SU-DHL-6 (cell line): ENCODE measurements around the gene PRKN.

Experiments
- H2AFZ ChIP-seq: fragments of 200-600 bp; sonication (generic); 2 replicates; pipeline ENCODE4 v1.6.1; 2014; ENCODE audit warnings: low read depth, mild to moderate bottlenecking, moderate library complexity, mixed read lengths, antibody characterized with exemption, low read length; ENCODE audit not compliant: severe bottlenecking
- H3F3A ChIP-seq: fragments of 200-600 bp; shearing (Covaris generic); 2 replicates; pipeline ENCODE4 v1.6.0; 2016; ENCODE audit warnings: antibody characterized with exemption, mild to moderate bottlenecking; ENCODE audit not compliant: insufficient read depth
- H3K27ac ChIP-seq: fragments of 200-600 bp; sonication (generic); 2 replicates; pipeline ENCODE4 v1.5.1; 2016; ENCODE audit warnings: low read depth, mild to moderate bottlenecking, low read length, moderate library complexity, mixed read lengths
- H3K27me3 ChIP-seq: fragments of 200-600 bp; sonication (generic), shearing (Covaris generic); 2 replicates; pipeline ENCODE4 v1.6.0; 2014; ENCODE audit warnings: mild to moderate bottlenecking, low read length
- H3K36me3 ChIP-seq: fragments of 200-600 bp; sonication (generic); 2 replicates; pipeline ENCODE4 v1.6.1; 2014; ENCODE audit warnings: mild to moderate bottlenecking, low read length, mixed read lengths
- H3K4me2 ChIP-seq: fragments of 300-600, 200-600 bp; shearing (Covaris generic), sonication (generic); 2 replicates; pipeline ENCODE4 v1.6.0; 2014; ENCODE audit warnings: low read length, low read depth, mild to moderate bottlenecking; ENCODE audit not compliant: poor library complexity, severe bottlenecking
- H3K4me3 ChIP-seq: fragments of 200-600 bp; sonication (generic); 2 replicates; pipeline ENCODE4 v1.5.1; 2014; ENCODE audit warnings: antibody characterized with exemption, low read length, mild to moderate bottlenecking, mixed read lengths; ENCODE audit not compliant: insufficient read depth, poor library complexity, severe bottlenecking
- H3K79me2 ChIP-seq: fragments of 200-600 bp; sonication (generic); 2 replicates; pipeline ENCODE4 v1.6.1; 2014; ENCODE audit warnings: mild to moderate bottlenecking, low read length, moderate library complexity; ENCODE audit not compliant: insufficient read depth
- H3K9ac ChIP-seq: fragments of 200-600 bp; sonication (generic); 2 replicates; pipeline ENCODE4 v1.7.0; 2014; ENCODE audit warnings: mild to moderate bottlenecking, low read length
- H3K9me2 ChIP-seq: fragments of 200-600 bp; sonication (generic); replicated peaks from 2 replicates; pipeline ENCODE4 v1.6.1; 2014; ENCODE audit warnings: low read length; ENCODE audit not compliant: insufficient read depth
- H3K9me3 ChIP-seq: fragments of 200-600 bp; sonication (generic); 2 replicates; pipeline ENCODE4 v1.6.1; 2014; ENCODE audit warnings: low read length, mixed read lengths; ENCODE audit not compliant: insufficient read depth
- H4K20me1 ChIP-seq: fragments of 200-600 bp; sonication (generic); 2 replicates; pipeline ENCODE4 v1.6.1; 2014; ENCODE audit warnings: low read depth, mild to moderate bottlenecking, antibody characterized with exemption, low read length, moderate library complexity, mixed read lengths
- EZH2phosphoT487 ChIP-seq: fragments of 200-600 bp; sonication (generic), shearing (Covaris generic); conservative IDR thresholded peaks from 2 replicates; pipeline ENCODE4 v1.6.1; 2018; ENCODE audit warnings: mild to moderate bottlenecking, antibody characterized with exemption, low read length, moderate library complexity, mixed read lengths
- TF ChIP-seq, protein P1 (sequence below): fragments of 200-600 bp; sonication (generic); IDR thresholded peaks from one replicate; pipeline ENCODE4 v1.5.1; 2017; ENCODE audit warnings: antibody characterized with exemption, mild to moderate bottlenecking, low read length, moderate library complexity; ENCODE audit not compliant: insufficient read depth, poor library complexity, severe bottlenecking

The PRKN gene

DNA sequence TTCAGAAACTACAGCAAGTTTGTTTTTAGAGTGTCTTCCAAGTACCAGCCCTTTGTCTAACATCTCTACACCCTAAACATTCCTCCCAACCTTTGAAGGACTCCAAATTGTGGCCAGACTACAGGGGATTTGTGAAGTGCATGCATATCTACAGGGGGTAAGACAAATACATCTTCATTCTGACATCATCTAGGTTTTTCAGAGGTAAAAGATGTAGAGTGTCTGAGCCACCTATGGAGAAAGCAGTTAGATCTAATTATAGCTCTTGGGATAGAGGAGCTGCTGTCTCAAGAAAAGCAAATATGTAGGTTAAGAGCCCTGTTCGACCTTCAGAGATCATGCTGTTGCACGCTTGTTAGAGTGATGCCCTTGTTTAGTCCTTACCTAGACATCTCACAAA lies 836.0 kb downstream of the PRKN start:
- Histone ChIP-seq H3K4me2 (no peak overlapping the region), H4K20me1 (no peaks in the 10 kb centered on the region), H3K27me3 (no peaks in the 10 kb centered on the region), H3K27ac (no peak overlapping the region), H3K36me3 (no peaks in the 10 kb centered on the region), H3K79me2 (no peaks in the 10 kb centered on the region), H2AFZ (no peak overlapping the region), H3K9ac (no peak overlapping the region), H3K4me3 (no peak overlapping the region), H3K9me3 (no peaks in the 10 kb centered on the region), H3K9me2 (no peaks in the 10 kb centered on the region), H3F3A (no peaks in the 10 kb centered on the region)
- TF ChIP-seq, protein P1, sequence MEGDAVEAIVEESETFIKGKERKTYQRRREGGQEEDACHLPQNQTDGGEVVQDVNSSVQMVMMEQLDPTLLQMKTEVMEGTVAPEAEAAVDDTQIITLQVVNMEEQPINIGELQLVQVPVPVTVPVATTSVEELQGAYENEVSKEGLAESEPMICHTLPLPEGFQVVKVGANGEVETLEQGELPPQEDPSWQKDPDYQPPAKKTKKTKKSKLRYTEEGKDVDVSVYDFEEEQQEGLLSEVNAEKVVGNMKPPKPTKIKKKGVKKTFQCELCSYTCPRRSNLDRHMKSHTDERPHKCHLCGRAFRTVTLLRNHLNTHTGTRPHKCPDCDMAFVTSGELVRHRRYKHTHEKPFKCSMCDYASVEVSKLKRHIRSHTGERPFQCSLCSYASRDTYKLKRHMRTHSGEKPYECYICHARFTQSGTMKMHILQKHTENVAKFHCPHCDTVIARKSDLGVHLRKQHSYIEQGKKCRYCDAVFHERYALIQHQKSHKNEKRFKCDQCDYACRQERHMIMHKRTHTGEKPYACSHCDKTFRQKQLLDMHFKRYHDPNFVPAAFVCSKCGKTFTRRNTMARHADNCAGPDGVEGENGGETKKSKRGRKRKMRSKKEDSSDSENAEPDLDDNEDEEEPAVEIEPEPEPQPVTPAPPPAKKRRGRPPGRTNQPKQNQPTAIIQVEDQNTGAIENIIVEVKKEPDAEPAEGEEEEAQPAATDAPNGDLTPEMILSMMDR = no peak
- TF ChIP-seq EZH2phosphoT487 = no peak

DNA sequence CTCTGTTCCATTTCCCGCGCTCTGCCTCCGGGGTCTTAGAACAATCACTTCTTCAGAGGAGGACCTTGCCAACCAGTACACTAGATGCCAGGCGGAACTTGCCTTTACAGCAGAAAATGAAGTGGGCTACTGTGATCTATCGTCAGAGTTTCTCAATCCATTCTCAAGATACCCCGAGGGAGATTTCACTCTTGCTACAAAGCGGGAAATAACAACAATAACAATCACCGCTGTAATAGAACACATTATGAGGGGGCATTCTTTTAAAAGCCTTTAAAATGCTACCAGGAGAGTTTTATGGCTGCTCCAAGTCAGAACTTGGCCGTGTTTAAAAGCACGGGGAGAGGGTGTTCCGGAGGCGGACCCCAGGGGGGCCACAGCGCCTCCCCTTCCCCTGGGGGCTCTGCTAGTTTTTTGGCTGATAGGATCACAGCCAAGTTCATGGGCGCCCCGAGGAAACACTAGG lies 836.7 kb downstream of the PRKN start:
- Histone ChIP-seq H3K27me3 (no peaks in the 10 kb centered on the region), H2AFZ (no peak overlapping the region), H3K9me2 (no peaks in the 10 kb centered on the region), H3K9me3 (no peaks in the 10 kb centered on the region), H3K9ac (no peak overlapping the region), H3K79me2 (no peaks in the 10 kb centered on the region), H3K36me3 (no peaks in the 10 kb centered on the region), H3K4me3 (no peak overlapping the region), H3K4me2 (no peak overlapping the region), H4K20me1 (no peaks in the 10 kb centered on the region), H3K27ac (no peak overlapping the region), H3F3A (no peaks in the 10 kb centered on the region)
- TF ChIP-seq, protein P1 = no peak
- no peak for TF ChIP-seq EZH2phosphoT487

DNA sequence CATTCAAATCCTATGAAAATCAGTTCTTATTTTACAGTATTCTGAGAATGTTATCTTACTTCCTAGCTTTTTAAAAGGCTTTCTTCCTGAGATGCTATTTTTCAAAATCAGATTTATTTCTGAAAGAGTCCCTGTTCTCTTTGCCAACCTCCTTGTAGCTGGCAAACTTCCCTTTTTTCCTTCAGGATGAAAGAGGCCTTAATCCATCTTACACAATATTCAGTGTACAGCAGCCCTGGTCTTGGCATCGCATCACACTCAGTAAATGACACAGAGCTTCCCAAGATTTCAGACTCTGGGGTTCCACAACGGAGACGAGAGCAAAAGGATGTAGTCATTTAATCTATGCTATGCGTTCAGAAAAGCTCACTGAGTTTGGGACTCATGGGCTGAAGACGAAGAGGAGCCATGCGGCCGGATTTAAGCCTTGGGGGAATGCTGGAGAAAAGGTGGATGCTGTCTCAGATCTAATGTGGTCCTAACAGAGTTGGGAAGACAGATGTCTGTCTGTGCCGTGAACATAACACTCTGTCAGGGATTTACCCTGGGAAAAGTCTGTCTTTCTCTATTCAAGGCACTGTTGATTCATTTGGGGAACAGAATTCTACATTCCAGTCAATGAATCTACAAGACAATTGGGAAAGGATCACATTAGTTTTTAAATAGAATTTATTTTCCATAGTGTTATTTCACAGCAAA lies 837.3 kb downstream of the PRKN start:
- Histone ChIP-seq H3K27ac (no peak overlapping the region), H3K4me2 (no peak overlapping the region), H4K20me1 (no peaks in the 10 kb centered on the region), H3K9ac (no peak overlapping the region), H3K79me2 (no peaks in the 10 kb centered on the region), H3K4me3 (no peak overlapping the region), H2AFZ (no peak overlapping the region), H3F3A (no peaks in the 10 kb centered on the region), H3K9me2 (no peaks in the 10 kb centered on the region), H3K36me3 (no peaks in the 10 kb centered on the region), H3K9me3 (no peaks in the 10 kb centered on the region), H3K27me3 (no peaks in the 10 kb centered on the region)
- TF ChIP-seq, protein P1 = no peak
- TF ChIP-seq EZH2phosphoT487 = no peak
